IMR-90 (cell line): ENCODE data around the gene CD300LF. TPM values are rescaled to one million over a fixed set of nuclear protein-coding genes. Genes with fewer than 3 reads are reported as not detected.

Experiments used
- ATAC-seq: fragments of 200-7000 bp; cut with Tn5 transposase; 2 replicates; pipeline ENCODE4 v1.9.1; 2020; ENCODE audit warnings: low read depth, mild to moderate bottlenecking, moderate library complexity
- BruUV-seq: library from RNA; stranded (reverse); fragments of 400-500 nt; replicated peaks from 2 replicates; lab custom pipeline; 2021; lab: Mats Ljungman, UMichigan
- CTCF ChIA-PET: fragments of 300-600 bp; formaldehyde crosslinking; extraction: SDS; loops from one replicate; lab custom pipeline; 2021; ENCODE audit warnings: antibody characterized with exemption; lab: Yijun Ruan, JAX
- POLR2A ChIA-PET: fragments of 300-600 bp; sonication (Branson Sonifier 250); formaldehyde crosslinking; loops from one replicate; lab custom pipeline; 2022; ENCODE audit warnings: antibody characterized with exemption; ENCODE audit not compliant: unreplicated experiment; lab: Charles Lee
- DNase-seq: peaks from one replicate; pipeline ENCODE4 v3.0.0; 2013
- H2AFZ ChIP-seq: replicated peaks from 2 replicates; pipeline ENCODE3; 2013; ENCODE audit warnings: low read length, mild to moderate bottlenecking; ENCODE audit not compliant: poor library complexity
- H2AK5ac ChIP-seq: 2 replicates; pipeline ENCODE4 v1.6.1; 2013; ENCODE audit warnings: low read depth, low read length, inconsistent platforms
- H2AK9ac ChIP-seq: replicated peaks from 2 replicates; pipeline ENCODE3; 2013; ENCODE audit warnings: mild to moderate bottlenecking, low read depth, low read length, moderate library complexity; ENCODE audit not compliant: poor library complexity
- H2BK120ac ChIP-seq: 2 replicates; pipeline ENCODE4 v1.6.1; 2013; ENCODE audit warnings: low read depth, low read length, inconsistent platforms
- H2BK15ac ChIP-seq: 3 replicates; pipeline ENCODE4 v1.6.1; 2013; ENCODE audit warnings: low read depth, low read length, inconsistent platforms
- H2BK20ac ChIP-seq: 2 replicates; pipeline ENCODE4 v1.6.1; 2013; ENCODE audit warnings: low read depth, mild to moderate bottlenecking, inconsistent platforms, low read length, moderate library complexity
- H2BK5ac ChIP-seq: 2 replicates; pipeline ENCODE4 v1.6.1; 2013; ENCODE audit warnings: mild to moderate bottlenecking, low read depth, low read length, inconsistent platforms; ENCODE audit not compliant: poor library complexity, severe bottlenecking
- H3K14ac ChIP-seq: replicated peaks from 2 replicates; pipeline ENCODE4 v1.6.1; 2013; ENCODE audit warnings: low read depth, low read length, inconsistent platforms
- H3K18ac ChIP-seq: 2 replicates; pipeline ENCODE4 v1.6.1; 2013; ENCODE audit warnings: low read depth, low read length, control low read depth
- H3K23ac ChIP-seq: 2 replicates; pipeline ENCODE4 v1.6.1; 2013; ENCODE audit warnings: low read depth, low read length, inconsistent platforms
- H3K27ac ChIP-seq: 2 replicates; pipeline ENCODE4 v1.5.1; 2013; ENCODE audit warnings: mild to moderate bottlenecking, control low read depth, low read length; ENCODE audit not compliant: insufficient read depth
- H3K27me3 ChIP-seq: 2 replicates; pipeline ENCODE4 v1.6.1; 2013; ENCODE audit warnings: low read length; ENCODE audit not compliant: control insufficient read depth, insufficient read depth
- H3K36me3 ChIP-seq: 2 replicates; pipeline ENCODE4 v1.6.1; 2013; ENCODE audit warnings: low read length, mixed read lengths; ENCODE audit not compliant: control insufficient read depth, insufficient read depth
- H3K4ac ChIP-seq: 2 replicates; pipeline ENCODE4 v1.6.1; 2013; ENCODE audit warnings: low read depth, low read length, inconsistent platforms
- H3K4me1 ChIP-seq: 2 replicates; pipeline ENCODE4 v1.6.1; 2013; ENCODE audit warnings: low read length, mixed read lengths; ENCODE audit not compliant: control insufficient read depth, insufficient read depth
- H3K4me2 ChIP-seq: 2 replicates; pipeline ENCODE4 v1.6.1; 2013; ENCODE audit warnings: low read depth, mild to moderate bottlenecking, control low read depth, low read length, moderate library complexity
- H3K4me3 ChIP-seq: 2 replicates; pipeline ENCODE4 v1.5.1; 2013; ENCODE audit warnings: low read depth, mild to moderate bottlenecking, control low read depth, low read length, moderate library complexity; ENCODE audit not compliant: insufficient read depth
- H3K56ac ChIP-seq: 2 replicates; pipeline ENCODE4 v1.6.1; 2013; ENCODE audit warnings: low read length, inconsistent platforms; ENCODE audit not compliant: insufficient read depth; ENCODE audit errors: extremely low read depth
- H3K79me1 ChIP-seq, 2 experiments: 2 replicates each; pipeline ENCODE4 v1.6.1; 2013; ENCODE audit warnings: low read length in 2 of 2, inconsistent platforms in 1 of 2, low read depth in 1 of 2
- H3K9ac ChIP-seq: 2 replicates; pipeline ENCODE4 v1.6.1; 2013; ENCODE audit warnings: low read depth, low read length, control low read depth
- H3K9me1 ChIP-seq: 2 replicates; pipeline ENCODE4 v1.6.1; 2013; ENCODE audit warnings: low read length, inconsistent platforms; ENCODE audit not compliant: insufficient read depth
- H3K9me3 ChIP-seq: 2 replicates; pipeline ENCODE4 v1.6.1; 2013; ENCODE audit warnings: low read length; ENCODE audit not compliant: control insufficient read depth, insufficient read depth
- H4K20me1 ChIP-seq: 2 replicates; pipeline ENCODE4 v1.6.1; 2013; ENCODE audit warnings: low read length, inconsistent platforms; ENCODE audit not compliant: insufficient read depth
- H4K5ac ChIP-seq: 2 replicates; pipeline ENCODE4 v1.6.1; 2013; ENCODE audit warnings: mild to moderate bottlenecking, low read depth, low read length, control low read depth
- H4K8ac ChIP-seq, 2 experiments: 2 replicates each; pipeline ENCODE4 v1.6.1; 2013; ENCODE audit warnings: low read depth in 2 of 2, low read length in 2 of 2, control low read depth in 1 of 2, inconsistent platforms in 1 of 2
- H4K91ac ChIP-seq: 2 replicates; pipeline ENCODE4 v1.6.1; 2013; ENCODE audit warnings: low read depth, low read length, inconsistent platforms; ENCODE audit not compliant: insufficient read depth
- CTCF ChIP-seq: conservative IDR thresholded peaks from 2 replicates; pipeline ENCODE4 v1.5.1; 2012; ENCODE audit warnings: mild to moderate bottlenecking, low read depth, low read length, improper control_type of control experiment
- ELK1 ChIP-seq: fragments of 150-350 bp; IDR thresholded peaks from 2 replicates; pipeline ENCODE4 v1.6.1; 2016; ENCODE audit warnings: low read depth, mild to moderate bottlenecking, low read length, moderate library complexity, borderline replicate concordance
- MAFK ChIP-seq: IDR thresholded peaks from 2 replicates; pipeline ENCODE4 v1.6.1; 2012; ENCODE audit warnings: low read depth, low read length, improper control_type of control experiment
- MAZ ChIP-seq: IDR thresholded peaks from 2 replicates; pipeline ENCODE4 v1.6.1; 2012; ENCODE audit warnings: low read depth, mild to moderate bottlenecking, low read length, improper control_type of control experiment, moderate library complexity, borderline replicate concordance
- MXI1 ChIP-seq: IDR thresholded peaks from 2 replicates; pipeline ENCODE4 v1.6.1; 2012; ENCODE audit warnings: low read depth, mild to moderate bottlenecking, low read length, moderate library complexity, borderline replicate concordance
- NFE2L2 ChIP-seq: fragments of 150-350 bp; IDR thresholded peaks from 2 replicates; pipeline ENCODE4 v1.6.1; 2016; ENCODE audit warnings: low read depth, mild to moderate bottlenecking, low read length
- POLR2A ChIP-seq: IDR thresholded peaks from 2 replicates; pipeline ENCODE4 v1.6.1; 2012; ENCODE audit warnings: mild to moderate bottlenecking, low read depth, low read length
- RAD21 ChIP-seq: IDR thresholded peaks from 2 replicates; pipeline ENCODE4 v1.6.1; 2012; ENCODE audit warnings: low read length, improper control_type of control experiment
- RCOR1 ChIP-seq: IDR thresholded peaks from 2 replicates; pipeline ENCODE4 v1.6.1; 2012; ENCODE audit warnings: mild to moderate bottlenecking, low read length, improper control_type of control experiment; ENCODE audit not compliant: insufficient replicate concordance
- RFX5 ChIP-seq: IDR thresholded peaks from 2 replicates; pipeline ENCODE4 v1.8.0; 2012; ENCODE audit warnings: low read depth, mild to moderate bottlenecking, low read length, moderate library complexity
- SMC3 ChIP-seq: fragments of 150-350 bp; IDR thresholded peaks from 2 replicates; pipeline ENCODE4 v1.6.1; 2016; ENCODE audit warnings: low read depth, mild to moderate bottlenecking, antibody characterized with exemption, low read length, moderate library complexity
- USF2 ChIP-seq: fragments of 150-350 bp; IDR thresholded peaks from 2 replicates; pipeline ENCODE4 v1.6.1; 2017; ENCODE audit warnings: mild to moderate bottlenecking, antibody characterized with exemption, low read length, low read depth
- WGBS, 2 experiments: methylation state at CpG; one replicate each; pipeline versions ENCODE4 v1.1.5 to v1.1.7; 2013; ENCODE audit warnings: missing lambda C conversion rate in 2 of 2; ENCODE audit not compliant: insufficient read length in 1 of 2; ENCODE audit errors: extremely low coverage in 2 of 2; 5-methylcytosine and 5-hydroxymethylcytosine counted together
- dilution Hi-C: fragments of 300-500 bp; cut with HindIII; formaldehyde crosslinking; loops from one replicate; pipeline ENCODE4 v1.14.3; 2018; ENCODE audit warnings: low sequenced_read_pairs; ENCODE audit not compliant: unreplicated experiment
- in situ Hi-C: fragments of 300-500 bp; cut with MboI; formaldehyde crosslinking; loops from 3 replicates; pipeline ENCODE4 v1.14.3; 2019; ENCODE audit warnings: low sequenced_read_pairs, inconsistent platforms, mixed read lengths
- intact Hi-C: fragments of 100-400 bp; cut with micrococcal nuclease; formaldehyde crosslinking; loops from 2 replicates; pipeline ENCODE4 v1.10.0; 2022
- polyA plus RNA-seq, 3 experiments: library from polyadenylated mRNA; depleted of rRNA; stranded (reverse); fragments of >200 nt; gene quantifications; 2 replicates each; pipeline ENCODE4 v1.2.3, GENCODE V29; 2012; ENCODE audit warnings: low replicate concordance in 1 of 3
- total RNA-seq: library from RNA; depleted of rRNA; stranded (reverse); fragments of >200 nt; gene quantifications from 2 replicates; pipeline ENCODE4 v1.2.3, GENCODE V29; 2012

CD300LF gene
- total and polyA plus RNA-seq, 2 of the 4 experiments (the other 2 are of a cell fraction) = not detected

- Histone ChIP-seq H3K56ac (no peak overlapping the region), H3K23ac (no peak overlapping the region), H3K14ac (no peak overlapping the region), H2BK20ac (no peak overlapping the region), H3K36me3 (no peaks in the 10 kb centered on the region), H2BK120ac (no peak overlapping the region), H3K27ac (no peak overlapping the region), H3K4me1 (peaks cover 7% of the 10 kb centered on the region; the same call in 1 of the 2 replicates), H2AFZ (no peak overlapping the region), H3K18ac (no peak overlapping the region), H3K79me1 (no peaks in the 10 kb centered on the region), H3K9ac (no peak overlapping the region), H4K8ac (no peak overlapping the region), H3K4me2 (no peak overlapping the region), H4K20me1 (no peaks in the 10 kb centered on the region), H3K9me1 (0 out of 2 replicates have a peak, but pooled peaks cover 3% of the 10 kb centered on the region), H2BK5ac (no peak overlapping the region), H3K27me3 (peaks cover 44% of the 10 kb centered on the region), H2BK15ac (no peak overlapping the region), H4K91ac (no peak overlapping the region), H4K5ac (no peak overlapping the region), H2AK5ac (no peak overlapping the region), H3K4ac (no peak overlapping the region), H3K9me3 (no peaks in the 10 kb centered on the region), H3K4me3 (no peak overlapping the region), H2AK9ac (no peak overlapping the region)
- WGBS, 2 experiments = no CpG with 5 or more reads among the region's 12 CpGs
- ATAC-seq (no peak), DNase-seq (no peak)
- ChIA-PET CTCF (interaction anchor here (1.0 kb wide), 1 partner anchor 52 kb away, joined by 3 read pairs; no protein-coding TSS in a partner anchor), POLR2A (no interaction called here)
- BruUV-seq = no TSS peak
- intact Hi-C loops = no loop called here
- dilution Hi-C loops = no loop called here
- in situ Hi-C loops = no loop called here
- TF ChIP-seq RCOR1 (no peak), RAD21 (no peak), ELK1 (no peak), NFE2L2 (no peak), MAZ (no peak), CTCF (no peak), USF2 (no peak), POLR2A (no peak), SMC3 (no peak), RFX5 (no peak), MAFK (no peak), MXI1 (no peak)
Observed at GRCh38 chr17:74739227-74739831, 26.6 kb upstream of the CD300LF start.
